Mesenchymal stem cell (in vitro differentiated cells and primary cell): ENCODE results near the gene PCDHGA7.

ENCODE experiments used
- DNase-seq: peaks from one replicate; pipeline ENCODE4 v3.0.0-alpha.2; 2013
- H2AFZ ChIP-seq: one replicate; pipeline ENCODE4 v1.6.1; 2013; ENCODE audit warnings: low read depth, mild to moderate bottlenecking, control low read depth, inconsistent platforms, low read length, moderate library complexity
- H2AK5ac ChIP-seq: 2 replicates; pipeline ENCODE4 v1.6.1; 2013; ENCODE audit warnings: low read length, moderate library complexity, mild to moderate bottlenecking, inconsistent platforms; ENCODE audit not compliant: severe bottlenecking
- H2BK120ac ChIP-seq: one replicate; pipeline ENCODE4 v1.6.1; 2013; ENCODE audit warnings: low read depth, mild to moderate bottlenecking, inconsistent platforms, low read length, moderate library complexity
- H2BK12ac ChIP-seq, 2 experiments: one replicate each; pipeline ENCODE4 v1.6.1; 2013; ENCODE audit warnings: inconsistent platforms in 2 of 2, low read length in 2 of 2, mild to moderate bottlenecking in 2 of 2, moderate library complexity in 2 of 2, control low read depth in 1 of 2
- H2BK15ac ChIP-seq: one replicate; pipeline ENCODE4 v1.6.1; 2013; ENCODE audit warnings: mild to moderate bottlenecking, low read depth, inconsistent platforms; ENCODE audit not compliant: poor library complexity, severe bottlenecking
- H2BK5ac ChIP-seq: 2 replicates; pipeline ENCODE4 v1.6.1; 2013; ENCODE audit warnings: low read depth, mild to moderate bottlenecking, low read length, control low read depth, inconsistent platforms; ENCODE audit not compliant: poor library complexity, severe bottlenecking
- H3K14ac ChIP-seq, 2 experiments: one replicate each; pipeline ENCODE4 v1.6.1; 2013; ENCODE audit warnings: inconsistent platforms in 2 of 2, low read length in 2 of 2, control low read depth in 1 of 2, mild to moderate bottlenecking in 1 of 2, moderate library complexity in 1 of 2
- H3K18ac ChIP-seq, 2 experiments: one replicate each; pipeline ENCODE4 v1.6.1; 2013; ENCODE audit warnings: inconsistent platforms in 2 of 2, low read length in 2 of 2, control low read depth in 1 of 2, low read depth in 1 of 2, mild to moderate bottlenecking in 1 of 2
- H3K23ac ChIP-seq, 2 experiments: one replicate each; pipeline ENCODE4 v1.6.1; 2013; ENCODE audit warnings: inconsistent platforms in 2 of 2, low read length in 2 of 2, mild to moderate bottlenecking in 2 of 2, moderate library complexity in 2 of 2, control low read depth in 1 of 2
- H3K27ac ChIP-seq: 2 replicates; pipeline ENCODE4 v1.5.1; 2013; ENCODE audit warnings: mild to moderate bottlenecking, moderate library complexity, low read length, control low read depth, inconsistent platforms; ENCODE audit not compliant: poor library complexity, severe bottlenecking
- H3K27me3 ChIP-seq, 2 experiments: 2 replicates each; pipeline versions ENCODE4 v1.6.1 to v1.7.0; 2013; ENCODE audit warnings: low read length in 2 of 2, mild to moderate bottlenecking in 2 of 2, moderate library complexity in 2 of 2, control low read depth in 1 of 2, inconsistent platforms in 1 of 2; ENCODE audit not compliant: control insufficient read depth in 1 of 2, insufficient read depth in 1 of 2
- H3K36me3 ChIP-seq, 2 experiments: 2 replicates each; pipeline versions ENCODE4 v1.6.1 to v1.7.0; 2013; ENCODE audit warnings: low read length in 2 of 2, control low read depth in 1 of 2, inconsistent platforms in 1 of 2, low read depth in 1 of 2, mild to moderate bottlenecking in 1 of 2; ENCODE audit not compliant: insufficient read depth in 2 of 2, control insufficient read depth in 1 of 2
- H3K4ac ChIP-seq, 2 experiments: one replicate each; pipeline ENCODE4 v1.6.1; 2013; ENCODE audit warnings: inconsistent platforms in 2 of 2, low read length in 2 of 2, mild to moderate bottlenecking in 2 of 2, moderate library complexity in 2 of 2, control low read depth in 1 of 2, low read depth in 1 of 2
- H3K4me1 ChIP-seq: 2 replicates; pipeline ENCODE4 v1.6.1; 2013; ENCODE audit warnings: low read depth, low read length, control low read depth; ENCODE audit not compliant: control insufficient read depth, insufficient read depth
- H3K4me2 ChIP-seq: 2 replicates; pipeline ENCODE4 v1.6.1; 2013; ENCODE audit warnings: low read length, mild to moderate bottlenecking, inconsistent platforms; ENCODE audit not compliant: poor library complexity, severe bottlenecking
- H3K4me3 ChIP-seq, 2 experiments: 2 replicates each; pipeline versions ENCODE4 v1.5.1 to v1.7.0; 2013; ENCODE audit warnings: low read length in 2 of 2, mild to moderate bottlenecking in 2 of 2, control low read depth in 1 of 2, low read depth in 1 of 2; ENCODE audit not compliant: insufficient read depth in 1 of 2
- H3K79me1 ChIP-seq: replicated peaks from 2 replicates; pipeline ENCODE4 v1.6.1; 2013; ENCODE audit warnings: mild to moderate bottlenecking, control low read depth, low read length, inconsistent platforms; ENCODE audit not compliant: poor library complexity, severe bottlenecking
- H3K9ac ChIP-seq: 2 replicates; pipeline ENCODE4 v1.7.0; 2013; ENCODE audit warnings: mild to moderate bottlenecking, low read length, moderate library complexity
- H3K9me3 ChIP-seq: 2 replicates; pipeline ENCODE4 v1.7.0; 2013; ENCODE audit warnings: mild to moderate bottlenecking, low read length; ENCODE audit not compliant: control insufficient read depth
- H4K8ac ChIP-seq: one replicate; pipeline ENCODE4 v1.6.1; 2013; ENCODE audit warnings: inconsistent platforms, mild to moderate bottlenecking, low read length, moderate library complexity
- H4K91ac ChIP-seq: one replicate; pipeline ENCODE4 v1.6.1; 2013; ENCODE audit warnings: mild to moderate bottlenecking, low read length, inconsistent platforms
- WGBS: methylation state at CpG from one replicate; pipeline ENCODE4 v1.1.7; 2013; ENCODE audit warnings: mixed read lengths; 5-methylcytosine and 5-hydroxymethylcytosine counted together

The PCDHGA7 gene

GRCh38 chr5:141362719-141363118 lies 19.8 kb upstream of the PCDHGA7 start:
- Histone ChIP-seq H2BK5ac (no peak overlapping the region), H3K4me1 (no peaks in the 10 kb centered on the region), H2BK15ac (no peak overlapping the region), H3K9ac (no peak overlapping the region), H3K14ac (no peak overlapping the region), H3K18ac (no peak overlapping the region), H3K27me3 (no peaks in the 10 kb centered on the region), H3K4me3 (no peak overlapping the region), H2BK12ac (no peak overlapping the region), H4K8ac (no peak overlapping the region), H3K4ac (no peak overlapping the region), H2AFZ (no peak overlapping the region), H4K91ac (no peak overlapping the region), H3K4me2 (no peak overlapping the region), H3K79me1 (no peaks in the 10 kb centered on the region), H3K36me3 (no peaks in the 10 kb centered on the region), H2AK5ac (no peak overlapping the region), H3K9me3 (peaks cover 72% of the 10 kb centered on the region), H2BK120ac (no peak overlapping the region), H3K23ac (no peak overlapping the region), H3K27ac (no peak overlapping the region)
- DNase-seq = no peak

DNA sequence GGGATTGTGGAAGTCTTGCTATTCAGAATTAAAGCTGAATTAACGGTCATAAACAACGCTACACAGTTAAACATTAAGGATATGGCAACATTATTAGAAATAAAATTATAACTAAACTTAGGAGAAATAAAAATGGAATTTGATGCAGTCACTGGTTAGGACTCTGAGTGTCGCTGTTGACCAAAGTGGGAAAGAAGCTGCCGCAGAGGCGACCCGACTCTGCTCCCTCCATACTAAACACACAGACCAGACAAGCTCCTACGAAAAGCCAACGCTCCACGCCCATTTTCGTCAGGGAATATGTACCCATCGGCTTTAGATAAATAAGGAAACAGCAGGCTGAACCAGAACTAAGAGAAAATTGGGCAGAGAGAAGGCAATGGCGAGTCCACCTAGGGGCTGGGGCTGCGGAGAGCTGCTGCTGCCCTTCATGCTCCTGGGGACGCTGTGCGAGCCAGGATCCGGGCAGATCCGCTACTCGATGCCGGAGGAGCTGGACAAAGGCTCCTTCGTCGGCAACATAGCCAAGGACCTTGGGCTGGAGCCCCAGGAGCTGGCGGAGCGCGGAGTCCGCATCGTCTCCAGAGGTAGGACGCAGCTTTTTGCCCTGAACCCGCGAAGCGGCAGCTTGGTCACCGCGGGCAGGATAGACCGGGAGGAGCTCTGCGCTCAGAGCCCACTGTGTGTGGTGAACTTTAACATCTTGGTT lies 18.4 kb upstream of the PCDHGA7 start, which contains the start of gene PCDHGA5:
Gene PCDHGA5, plus strand, starts transcription at position 211 of the 709 bp plus-strand sequence. Its CDS starts 169 bp downstream, at position 380.
- H3K14ac ChIP-seq = no peak within 1 kb of the TSS
- WGBS = 94% methylated on average over 33 of the region's 34 CpGs
- H4K91ac ChIP-seq = no peak within 1 kb of the TSS
- H3K18ac ChIP-seq = no peak within 1 kb of the TSS
- H2AK5ac ChIP-seq = no peak within 1 kb of the TSS
- no peak within 1 kb of the TSS for H3K23ac ChIP-seq
- DNase-seq = no peak
- H3K4me2 ChIP-seq = no peak within 1 kb of the TSS
- no peaks in the 10 kb centered on the region for H3K36me3 ChIP-seq
- peak within 1 kb of the TSS in 1 of 2 experiments; percentile 38 for H3K4me3 ChIP-seq
- H3K9ac ChIP-seq = no peak within 1 kb of the TSS
- no peaks in the 10 kb centered on the region for H3K79me1 ChIP-seq
- no peak within 1 kb of the TSS for H2BK12ac ChIP-seq
- H4K8ac ChIP-seq = no peak within 1 kb of the TSS
- H3K27ac ChIP-seq = no peak within 1 kb of the TSS
- H3K4ac ChIP-seq = no peak within 1 kb of the TSS
- no peak within 1 kb of the TSS for H2BK5ac ChIP-seq
- H3K27me3 ChIP-seq = no peaks in the 10 kb centered on the region
- H2AFZ ChIP-seq = no peak within 1 kb of the TSS
- peaks cover 62% of the 10 kb centered on the region for H3K9me3 ChIP-seq
- H3K4me1 ChIP-seq = no peaks in the 10 kb centered on the region
- H2BK120ac ChIP-seq = no peak within 1 kb of the TSS
- H2BK15ac ChIP-seq = no peak within 1 kb of the TSS

DNA sequence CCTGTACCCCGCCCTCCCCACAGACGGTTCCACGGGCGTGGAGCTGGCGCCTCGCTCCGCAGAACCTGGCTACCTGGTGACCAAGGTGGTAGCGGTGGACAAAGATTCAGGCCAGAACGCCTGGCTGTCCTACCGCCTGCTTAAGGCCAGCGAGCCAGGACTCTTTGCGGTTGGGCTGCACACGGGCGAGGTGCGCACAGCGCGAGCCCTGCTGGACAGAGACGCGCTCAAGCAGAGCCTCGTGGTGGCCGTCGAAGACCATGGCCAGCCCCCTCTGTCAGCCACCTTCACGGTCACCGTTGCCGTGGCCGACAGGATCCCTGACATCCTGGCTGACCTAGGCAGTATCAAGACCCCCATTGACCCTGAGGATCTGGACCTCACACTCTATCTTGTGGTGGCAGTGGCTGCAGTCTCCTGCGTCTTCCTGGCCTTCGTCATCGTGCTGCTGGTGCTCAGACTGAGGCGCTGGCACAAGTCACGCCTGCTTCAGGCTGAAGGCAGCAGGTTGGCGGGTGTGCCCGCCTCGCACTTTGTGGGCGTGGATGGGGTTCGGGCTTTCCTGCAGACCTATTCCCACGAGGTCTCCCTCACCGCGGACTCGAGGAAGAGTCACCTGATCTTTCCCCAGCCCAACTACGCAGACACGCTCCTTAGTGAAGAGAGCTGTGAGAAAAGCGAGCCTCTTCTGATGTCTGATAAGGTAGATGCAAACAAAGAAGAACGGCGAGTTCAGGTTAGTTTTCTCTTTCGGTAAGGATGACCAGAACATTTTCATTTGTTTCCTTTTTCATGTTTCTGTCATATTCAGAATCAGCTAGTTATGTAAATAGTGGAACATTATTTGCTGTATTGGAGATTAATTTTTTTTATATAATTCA lies 16.3 kb upstream of the PCDHGA7 start:
- no peak overlapping the region for H4K91ac ChIP-seq
- H2BK15ac ChIP-seq = no peak overlapping the region
- no peak overlapping the region for H3K4me2 ChIP-seq
- DNase-seq = no peak
- H2AFZ ChIP-seq = no peak overlapping the region
- H3K27ac ChIP-seq = no peak overlapping the region
- no peak overlapping the region for H2BK120ac ChIP-seq
- no peaks in the 10 kb centered on the region for H3K36me3 ChIP-seq
- no peak overlapping the region for H2BK12ac ChIP-seq
- no peaks in the 10 kb centered on the region for H3K79me1 ChIP-seq
- H3K4me1 ChIP-seq = no peaks in the 10 kb centered on the region
- no peak overlapping the region for H2BK5ac ChIP-seq
- H3K9me3 ChIP-seq = peaks cover 58% of the 10 kb centered on the region
- 93% methylated on average over 45 of the region's 46 CpGs for WGBS
- H4K8ac ChIP-seq = no peak overlapping the region
- no peak overlapping the region for H2AK5ac ChIP-seq
- H3K18ac ChIP-seq = no peak overlapping the region
- H3K27me3 ChIP-seq = peaks cover 0 to 4% of the 10 kb centered on the region in 2 experiments
- no peak overlapping the region for H3K4ac ChIP-seq
- H3K4me3 ChIP-seq = no peak overlapping the region
- H3K9ac ChIP-seq = no peak overlapping the region
- H3K23ac ChIP-seq = no peak overlapping the region
- no peak overlapping the region for H3K14ac ChIP-seq
